Stimulated activated naive CD8-positive, alpha-beta T cell treated with anti-CD3 and anti-CD28 coated beads, Interleukin-15, amount 100 ng/mL, for 72 hours (primary cell): Measurements from ENCODE around the gene NRXN2.
A peak's percentile ranks its signal among the peaks of the same experiment; 100 is the strongest.

Experiments
- ATAC-seq: fragments of 150-1000 bp; cut with Tn5 transposase; 2 replicates; pipeline ENCODE4 v1.10.0; 2021; ENCODE audit warnings: mild to moderate bottlenecking, moderate library complexity
- DNase-seq, 2 donors: peaks; one replicate each; pipeline ENCODE4 v3.0.0; 2021 to 2022
- H3K27ac Mint-ChIP-seq, 2 donors: one replicate each; pipeline ENCODE4 v1.8.0; 2022; ENCODE audit warnings: mild to moderate bottlenecking in 2 of 2, mixed read lengths in 2 of 2, moderate library complexity in 2 of 2
- H3K27me3 Mint-ChIP-seq: one replicate; pipeline ENCODE4 v1.8.0; 2022; ENCODE audit warnings: mixed read lengths
- H3K4me1 Mint-ChIP-seq: one replicate; pipeline ENCODE4 v1.8.0; 2022; ENCODE audit warnings: mild to moderate bottlenecking, mixed read lengths
- H3K4me3 Mint-ChIP-seq, 2 donors: one replicate each; pipeline ENCODE4 v1.8.0; 2022; ENCODE audit warnings: mild to moderate bottlenecking in 2 of 2, mixed read lengths in 2 of 2, moderate library complexity in 1 of 2
- H3K9me3 Mint-ChIP-seq, 2 donors: one replicate each; pipeline ENCODE4 v1.8.0; 2022; ENCODE audit warnings: mixed read lengths in 2 of 2

Gene NRXN2

GRCh38 chr11:64688534-64688982 lies 34.4 kb downstream of the NRXN2 start:
- peak; percentile 99 for ATAC-seq
- peaks cover 26% of the 10 kb centered on the region for H3K27me3 Mint-ChIP-seq
- H3K27ac Mint-ChIP-seq = peak overlapping the region in 1 of 2 donors; percentile 9
- H3K4me3 Mint-ChIP-seq = peak overlapping the region; percentile 50 to 55
- H3K9me3 Mint-ChIP-seq = no peaks in the 10 kb centered on the region
- peaks cover 31% of the 10 kb centered on the region for H3K4me1 Mint-ChIP-seq
- peak; percentile 90 to 92 for DNase-seq

- DNase-seq = no peak
- no peak overlapping the region for H3K4me3 Mint-ChIP-seq
- peak overlapping the region in 1 of 2 donors; percentile 9 for H3K27ac Mint-ChIP-seq
- ATAC-seq = no peak
- H3K9me3 Mint-ChIP-seq = no peaks in the 10 kb centered on the region
- peaks cover 19% of the 10 kb centered on the region for H3K27me3 Mint-ChIP-seq
- H3K4me1 Mint-ChIP-seq = peaks cover 25% of the 10 kb centered on the region
Observed at GRCh38 chr11:64687643-64688533, 35.1 kb downstream of the NRXN2 start.

GRCh38 chr11:64687204-64687603 lies 35.8 kb downstream of the NRXN2 start:
- DNase-seq (no peak), ATAC-seq (no peak)
- peaks cover 18% of the 10 kb centered on the region for H3K4me1 Mint-ChIP-seq
- H3K4me3 Mint-ChIP-seq = no peak overlapping the region
- no peak overlapping the region for H3K27ac Mint-ChIP-seq
- H3K27me3 Mint-ChIP-seq = peaks cover 13% of the 10 kb centered on the region
- H3K9me3 Mint-ChIP-seq = no peaks in the 10 kb centered on the region

GRCh38 chr11:64686466-64687170 lies 36.4 kb downstream of the NRXN2 start:
- no peak for DNase-seq
- Mint-ChIP-seq H3K9me3 (no peaks in the 10 kb centered on the region), H3K27ac (no peak overlapping the region), H3K4me1 (peaks cover 12% of the 10 kb centered on the region), H3K4me3 (no peak overlapping the region), H3K27me3 (peaks cover 9% of the 10 kb centered on the region)
- ATAC-seq = no peak

GRCh38 chr11:64685536-64685935 lies 37.5 kb downstream of the NRXN2 start:
- no peak overlapping the region for H3K4me3 Mint-ChIP-seq
- peaks cover under 1% of the 10 kb centered on the region for H3K27me3 Mint-ChIP-seq
- no peak for ATAC-seq
- no peak for DNase-seq
- peak overlapping the region; percentile 19 to 49 for H3K27ac Mint-ChIP-seq
- no peaks in the 10 kb centered on the region for H3K9me3 Mint-ChIP-seq
- H3K4me1 Mint-ChIP-seq = peaks cover 11% of the 10 kb centered on the region

- H3K9me3 Mint-ChIP-seq = no peaks in the 10 kb centered on the region
- ATAC-seq (no peak), DNase-seq (no peak)
- H3K4me3 Mint-ChIP-seq = no peak overlapping the region
- H3K27me3 Mint-ChIP-seq = no peaks in the 10 kb centered on the region
- H3K27ac Mint-ChIP-seq = peak overlapping the region in 1 of 2 donors; percentile 16
- peaks cover 11% of the 10 kb centered on the region for H3K4me1 Mint-ChIP-seq
Observed at GRCh38 chr11:64684357-64684756, 38.6 kb downstream of the NRXN2 start.

- H3K4me3 Mint-ChIP-seq = no peak overlapping the region
- peaks cover 26% of the 10 kb centered on the region for H3K27me3 Mint-ChIP-seq
- H3K27ac Mint-ChIP-seq = no peak overlapping the region
- ATAC-seq (no peak), DNase-seq (no peak)
- H3K4me1 Mint-ChIP-seq = no peaks in the 10 kb centered on the region
- H3K9me3 Mint-ChIP-seq = no peaks in the 10 kb centered on the region
Observed at GRCh38 chr11:64681171-64681570, 41.8 kb downstream of the NRXN2 start.

- no peaks in the 10 kb centered on the region for H3K4me1 Mint-ChIP-seq
Observed at GRCh38 chr11:64679846-64680245, 43.2 kb downstream of the NRXN2 start.

GRCh38 chr11:64677441-64678023 lies 45.5 kb downstream of the NRXN2 start:
- ATAC-seq = no peak
- no peaks in the 10 kb centered on the region for H3K9me3 Mint-ChIP-seq
- no peaks in the 10 kb centered on the region for H3K4me1 Mint-ChIP-seq
- DNase-seq = no peak
- no peak overlapping the region for H3K4me3 Mint-ChIP-seq
- H3K27me3 Mint-ChIP-seq = peaks cover 40% of the 10 kb centered on the region
- H3K27ac Mint-ChIP-seq = no peak overlapping the region

More at GRCh38 chr11:64679846-64680245, 43.2 kb downstream of the NRXN2 start:
- Mint-ChIP-seq H3K27ac (peak overlapping the region in 1 of 2 donors; percentile 27), H3K4me3 (no peak overlapping the region), H3K9me3 (no peaks in the 10 kb centered on the region), H3K27me3 (peaks cover 39% of the 10 kb centered on the region)
- ATAC-seq (no peak), DNase-seq (no peak)

GRCh38 chr11:64676261-64676615 lies 46.8 kb downstream of the NRXN2 start:
- H3K27me3 Mint-ChIP-seq = peaks cover 49% of the 10 kb centered on the region
- no peak overlapping the region for H3K4me3 Mint-ChIP-seq
- H3K4me1 Mint-ChIP-seq = no peaks in the 10 kb centered on the region
- no peaks in the 10 kb centered on the region for H3K9me3 Mint-ChIP-seq
- H3K27ac Mint-ChIP-seq = no peak overlapping the region
- DNase-seq = no peak
- no peak for ATAC-seq

GRCh38 chr11:64675450-64676260 lies 47.3 kb downstream of the NRXN2 start:
- ATAC-seq (no peak), DNase-seq (no peak)
- H3K9me3 Mint-ChIP-seq = no peaks in the 10 kb centered on the region
- H3K4me1 Mint-ChIP-seq = no peaks in the 10 kb centered on the region
- no peak overlapping the region for H3K4me3 Mint-ChIP-seq
- peaks cover 55% of the 10 kb centered on the region for H3K27me3 Mint-ChIP-seq
- H3K27ac Mint-ChIP-seq = no peak overlapping the region

GRCh38 chr11:64674774-64675173 lies 48.2 kb downstream of the NRXN2 start:
- no peak for DNase-seq
- H3K4me3 Mint-ChIP-seq = no peak overlapping the region
- no peak overlapping the region for H3K27ac Mint-ChIP-seq
- ATAC-seq = no peak
- no peaks in the 10 kb centered on the region for H3K9me3 Mint-ChIP-seq
- peaks cover 57% of the 10 kb centered on the region for H3K27me3 Mint-ChIP-seq
- H3K4me1 Mint-ChIP-seq = no peaks in the 10 kb centered on the region

GRCh38 chr11:64673279-64673678 lies 49.7 kb downstream of the NRXN2 start:
- H3K27ac Mint-ChIP-seq = no peak overlapping the region
- peaks cover 63% of the 10 kb centered on the region for H3K27me3 Mint-ChIP-seq

GRCh38 chr11:64672875-64673274 lies 50.1 kb downstream of the NRXN2 start:
- ATAC-seq (no peak), DNase-seq (no peak)
- Mint-ChIP-seq H3K27ac (no peak overlapping the region), H3K4me3 (no peak overlapping the region), H3K4me1 (no peaks in the 10 kb centered on the region), H3K27me3 (peaks cover 63% of the 10 kb centered on the region), H3K9me3 (no peaks in the 10 kb centered on the region)

More at GRCh38 chr11:64673279-64673678, 49.7 kb downstream of the NRXN2 start:
- ATAC-seq = no peak
- Mint-ChIP-seq H3K4me1 (no peaks in the 10 kb centered on the region), H3K9me3 (no peaks in the 10 kb centered on the region), H3K4me3 (no peak overlapping the region)
- no peak for DNase-seq

GRCh38 chr11:64670975-64671374 lies 52.0 kb downstream of the NRXN2 start:
- ATAC-seq (no peak), DNase-seq (no peak)
- Mint-ChIP-seq H3K9me3 (no peaks in the 10 kb centered on the region), H3K4me3 (no peak overlapping the region), H3K27ac (no peak overlapping the region), H3K27me3 (peaks cover 45% of the 10 kb centered on the region), H3K4me1 (no peaks in the 10 kb centered on the region)
